ENCODE measurements around the gene LRRC74B.
"Not testable (repeated sequence)": the region's sequence is repeated elsewhere in the genome, so short reads cannot be mapped to it uniquely, and the experiment has no call there.

Gene LRRC74B

DNA sequence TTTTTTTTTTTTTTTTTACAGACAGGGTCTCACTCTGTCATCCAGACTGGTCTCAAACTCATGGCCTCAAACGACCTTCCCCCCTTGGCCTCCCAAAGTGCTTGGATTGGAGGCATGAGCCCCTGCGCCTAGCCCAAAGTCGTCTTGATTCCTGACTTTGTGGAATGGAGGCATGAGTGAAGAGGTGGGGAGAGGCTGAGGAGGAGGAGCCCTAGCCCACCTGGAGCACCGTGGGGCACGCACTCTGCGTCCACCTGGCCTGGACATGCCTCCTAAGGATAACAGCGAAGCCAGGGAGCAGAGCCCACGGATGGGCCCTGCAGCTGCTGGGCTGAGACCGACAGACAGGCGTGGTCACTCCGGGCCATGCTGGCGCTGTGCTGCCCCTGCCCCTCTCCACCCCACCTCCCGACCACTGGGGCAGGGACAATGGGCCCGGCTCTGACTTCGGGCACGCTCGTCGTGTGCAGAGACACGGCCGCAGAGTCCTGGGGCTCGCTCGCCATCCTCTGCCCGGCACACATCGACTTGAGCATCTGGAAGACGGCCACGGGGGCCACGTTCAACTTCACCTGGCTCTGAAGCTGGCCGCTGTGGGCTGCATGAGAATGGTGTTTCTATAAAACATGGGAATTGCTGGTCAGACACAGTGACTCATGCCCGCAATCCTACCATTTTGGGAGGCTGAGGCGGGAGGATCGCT, 34.8 kb downstream of the LRRC74B start:
- DNase-seq = no peak

DNA sequence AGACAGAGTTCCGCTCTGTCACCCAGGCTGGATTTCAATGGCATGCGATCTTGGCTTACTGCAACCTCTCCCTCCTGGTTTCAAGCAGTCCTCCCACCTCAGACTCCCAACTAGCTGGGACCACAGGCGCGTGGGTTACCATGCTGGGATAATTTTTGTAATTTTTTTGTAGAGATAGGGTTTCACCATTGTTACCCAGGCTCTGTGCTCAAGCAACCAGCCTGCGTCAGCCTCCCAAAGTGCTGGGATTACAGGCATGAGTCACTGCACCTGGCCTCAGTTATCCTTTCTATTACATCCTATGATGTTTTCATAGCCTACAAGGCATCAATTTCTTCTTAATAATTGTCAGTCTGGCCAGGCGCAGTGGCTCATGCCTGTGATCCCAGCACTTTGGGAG, 36.5 kb downstream of the LRRC74B start:
- DNase-seq = no peak

DNA sequence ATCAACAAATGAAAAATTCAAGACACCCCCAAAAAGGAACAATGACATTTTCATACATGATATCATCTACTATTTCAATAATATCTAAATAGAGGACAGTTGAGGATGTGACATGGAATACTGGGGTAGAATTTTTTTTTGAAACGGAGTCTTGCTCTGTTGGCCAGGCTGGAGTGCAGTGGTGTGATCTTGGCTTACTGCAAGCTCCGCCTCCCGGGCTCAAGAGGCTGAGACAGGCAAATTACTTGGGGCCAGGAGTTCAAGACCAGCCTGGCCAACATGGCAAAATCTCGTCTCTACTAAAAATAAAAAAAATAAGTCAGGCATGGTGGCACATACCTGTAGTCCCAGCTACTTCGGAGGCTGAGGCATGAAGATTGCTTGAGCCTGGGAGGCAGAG, 41.4 kb downstream of the LRRC74B start:
- no peak for DNase-seq

DNA sequence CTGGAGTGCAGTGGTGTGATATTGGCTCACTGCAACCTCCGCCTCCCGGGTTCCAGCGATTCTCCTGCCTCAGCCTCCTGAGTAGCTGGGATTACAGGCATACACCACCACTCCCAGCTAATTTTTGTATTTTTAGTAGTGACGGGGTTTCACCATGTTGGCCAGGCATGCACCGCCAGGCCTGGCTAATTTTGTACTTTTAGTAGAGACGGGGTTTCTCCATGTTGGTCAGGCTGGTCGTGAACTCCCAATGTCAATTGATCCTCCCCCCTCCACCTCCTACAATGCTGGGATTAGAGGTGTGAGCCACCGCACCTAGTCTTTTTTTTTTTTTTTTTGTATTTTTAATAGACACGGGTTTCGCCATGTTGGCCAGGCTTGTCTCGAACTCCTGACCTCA, 42.2 kb downstream of the LRRC74B start:
- not testable (repeated sequence) for DNase-seq

DNA sequence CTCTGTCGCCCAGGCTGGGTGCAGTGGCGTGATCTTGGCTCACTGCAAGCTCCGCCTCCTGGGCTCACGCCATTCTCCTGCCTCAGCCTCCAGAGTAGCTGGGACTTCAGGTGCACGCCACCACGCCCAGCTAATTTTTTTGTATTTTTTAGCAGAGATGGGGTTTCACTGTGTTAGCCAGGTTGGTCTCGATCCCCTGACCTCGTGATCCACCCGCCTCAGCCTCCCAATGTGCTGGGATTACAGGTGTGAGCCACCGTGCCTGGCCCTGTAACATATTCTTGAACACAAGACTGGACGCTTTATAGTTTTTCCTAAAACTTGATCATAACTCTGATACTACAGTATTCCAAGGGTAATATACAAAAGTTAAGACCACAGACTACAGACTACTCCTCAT, 45.5 kb downstream of the LRRC74B start:
- DNase-seq = not testable (repeated sequence)

DNA sequence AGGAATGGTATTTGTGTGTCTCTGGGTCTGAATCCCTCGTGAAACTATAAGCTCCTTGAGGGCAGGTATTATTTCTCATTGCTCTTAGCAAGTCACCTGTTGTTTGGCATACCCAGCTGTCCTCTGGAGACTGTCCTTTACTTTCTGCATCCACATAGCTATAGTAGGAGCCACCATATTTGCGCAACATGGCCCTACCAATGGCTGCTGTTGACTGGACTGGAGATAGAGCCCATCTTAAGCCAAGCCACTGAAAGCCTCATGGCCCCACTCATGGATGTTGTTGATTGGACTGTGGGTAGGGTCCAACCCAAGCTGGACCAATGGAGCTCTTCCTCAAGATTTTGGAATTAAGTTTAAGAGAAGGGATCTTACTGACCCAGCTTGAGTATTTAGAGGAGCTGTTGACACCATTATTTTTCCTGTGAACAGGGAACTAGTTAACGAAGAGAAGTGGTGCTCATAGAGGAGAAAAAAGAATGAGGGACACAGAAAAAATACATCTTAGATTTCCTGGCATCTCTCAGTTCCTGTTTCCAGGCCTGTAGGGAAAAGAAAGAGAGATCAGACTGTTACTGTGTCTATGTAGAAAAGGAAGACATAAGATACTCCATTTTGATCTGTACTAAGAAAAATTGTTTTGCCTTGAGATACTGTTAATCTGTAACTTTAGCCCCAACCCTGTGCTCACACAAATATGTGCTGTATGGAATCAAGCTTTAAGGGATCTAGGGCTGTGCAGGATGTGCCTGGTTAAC, 47.2 kb downstream of the LRRC74B start:
- DNase-seq = no peak

DNA sequence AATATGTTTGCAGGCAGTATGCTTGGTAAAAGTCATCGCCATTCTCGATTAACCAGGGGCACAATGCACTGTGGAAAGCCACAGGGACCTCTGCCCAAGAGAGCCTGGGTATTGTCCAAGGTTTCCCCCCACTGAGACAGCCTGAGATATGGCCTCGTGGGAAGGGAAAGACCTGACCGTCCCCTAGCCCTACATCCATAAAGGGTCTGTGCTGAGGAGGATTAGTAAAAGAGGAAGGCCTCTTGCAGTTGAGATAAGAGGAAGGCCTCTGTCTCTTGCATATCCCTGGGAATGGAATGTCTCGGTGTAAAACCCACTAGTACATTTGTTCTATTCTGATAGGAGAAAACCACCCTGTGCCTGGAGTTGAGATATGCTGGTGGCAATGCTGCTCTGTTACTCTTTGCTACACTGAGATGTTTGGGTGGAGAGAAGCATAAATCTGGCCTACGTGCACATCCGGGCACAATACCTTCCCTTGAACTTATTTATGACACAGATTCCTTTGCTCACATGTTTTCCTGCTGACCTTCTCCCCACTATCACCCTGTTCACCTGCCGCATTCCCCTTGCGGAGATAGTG, 47.9 kb downstream of the LRRC74B start:
- DNase-seq = not testable (repeated sequence)

DNA sequence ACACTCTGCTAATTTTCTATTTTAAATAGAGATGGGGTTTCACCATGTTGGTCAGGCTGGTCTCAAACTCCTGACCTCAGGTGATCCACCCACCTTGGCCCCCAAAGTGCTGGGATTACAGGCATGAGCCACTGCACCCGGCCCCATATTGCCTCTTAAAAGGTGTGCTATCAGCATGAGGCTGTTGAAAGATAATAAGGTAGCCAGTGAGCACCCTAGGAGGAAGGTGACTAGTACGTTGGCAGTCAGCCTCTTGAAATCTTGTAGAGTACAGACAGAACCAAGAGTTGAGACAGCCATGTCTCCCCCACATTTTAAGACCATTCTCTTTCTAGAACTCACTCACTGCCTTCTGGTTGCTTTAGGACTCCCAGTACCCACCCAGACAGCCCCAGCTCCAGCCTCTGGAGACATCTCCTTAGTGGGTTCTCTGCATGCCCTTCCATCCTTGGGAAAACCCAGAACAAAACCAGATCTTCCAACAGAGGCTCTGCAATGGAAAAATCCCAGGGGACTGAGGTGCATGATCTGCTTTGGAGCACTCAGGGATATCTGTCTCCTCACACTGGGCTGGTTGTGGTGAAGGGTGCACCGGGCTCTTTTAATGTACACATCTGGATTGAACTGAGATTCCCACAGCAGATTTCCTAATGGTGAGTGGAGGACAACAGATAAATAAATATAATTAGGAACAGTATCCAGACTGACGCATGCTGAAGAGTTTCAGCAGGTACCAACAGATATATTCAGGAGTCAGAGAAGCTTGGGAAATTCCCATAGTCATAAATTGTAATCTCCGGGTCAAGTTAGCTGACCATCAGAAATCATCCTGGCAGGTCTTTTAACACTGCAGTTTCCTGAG, 49.4 kb downstream of the LRRC74B start:
- no peak for DNase-seq

DNA sequence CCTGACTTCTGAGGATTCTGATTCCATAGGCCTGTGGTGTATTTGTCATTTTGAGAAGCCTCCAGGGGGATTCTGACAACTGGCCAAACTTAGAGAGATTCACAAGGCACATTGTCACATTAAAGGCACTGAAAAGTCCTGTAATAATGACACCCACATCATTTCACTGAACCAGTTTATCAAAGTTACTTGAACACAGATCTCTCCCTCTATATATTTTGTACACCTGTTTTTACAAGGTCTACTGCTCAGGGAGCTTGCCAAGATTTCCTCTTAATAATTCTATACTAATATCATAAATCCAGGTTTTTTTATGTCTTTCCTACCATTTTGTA, 50.0 kb downstream of the LRRC74B start:
- no peak for DNase-seq

DNA sequence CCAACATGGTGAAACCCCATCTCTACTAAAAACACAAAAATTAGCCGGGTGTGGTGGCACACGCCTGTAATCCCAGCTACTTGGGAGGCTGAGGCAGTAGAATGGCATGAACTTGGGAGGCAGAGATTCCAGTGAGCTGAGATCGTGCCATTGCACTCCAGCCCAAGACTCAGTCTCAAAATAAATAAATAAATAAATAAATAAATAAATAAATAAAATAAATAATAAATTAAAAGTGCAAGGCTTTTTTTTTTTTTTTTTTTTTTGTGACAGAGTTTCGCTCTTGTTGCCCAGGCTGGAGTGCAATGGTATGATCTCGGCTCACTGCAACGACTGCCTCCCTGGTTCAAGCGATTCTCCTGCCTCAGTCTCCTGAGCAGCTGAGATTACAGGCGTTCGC, 51.1 kb downstream of the LRRC74B start:
- not testable (repeated sequence) for DNase-seq

DNA sequence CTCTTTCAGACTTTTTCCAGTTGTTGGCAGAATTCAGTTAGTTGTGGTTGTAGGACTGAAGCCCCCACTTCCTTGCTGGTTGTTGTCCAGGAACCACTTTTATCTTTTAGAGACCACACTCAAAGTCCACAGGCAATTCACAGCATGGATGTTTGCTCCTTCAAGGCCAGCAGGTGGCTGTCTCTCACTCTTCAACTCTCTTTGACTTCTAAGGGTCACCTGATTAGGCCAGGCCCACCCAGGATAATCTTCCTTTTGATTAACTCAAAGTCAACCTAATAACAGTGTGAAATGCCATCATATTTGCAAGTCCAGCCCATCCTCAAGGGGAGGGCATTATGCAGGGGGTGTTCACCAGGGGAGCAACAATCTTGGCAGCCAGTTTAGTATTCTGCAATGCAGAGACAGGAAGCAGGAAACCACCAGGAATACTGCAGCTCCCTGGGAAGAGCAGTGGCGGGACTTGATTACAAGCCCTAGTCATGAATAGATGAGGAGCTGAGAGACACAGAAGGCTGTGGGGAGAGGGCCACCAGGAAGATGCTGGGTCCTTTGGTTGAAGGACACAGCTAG, 52.4 kb downstream of the LRRC74B start:
- no peak for DNase-seq

DNA sequence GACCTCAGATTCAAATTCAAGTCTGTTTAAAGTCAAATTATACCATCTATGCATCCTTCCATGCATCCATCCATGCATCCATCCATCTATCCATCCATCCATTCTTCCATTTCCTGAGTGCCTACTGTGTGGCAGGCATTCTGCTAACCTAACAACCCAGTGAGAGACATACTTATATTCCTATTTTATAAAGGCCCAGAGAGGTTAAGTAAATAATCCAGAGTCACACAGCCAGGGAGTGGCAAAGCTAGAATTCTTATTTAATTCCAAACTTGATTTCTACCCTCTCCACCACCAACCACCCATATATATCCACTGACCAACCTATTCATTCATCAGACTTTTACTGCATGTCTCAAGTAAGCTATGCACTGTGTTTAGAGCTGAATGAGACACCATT, 53.8 kb downstream of the LRRC74B start:
- no peak for DNase-seq

DNA sequence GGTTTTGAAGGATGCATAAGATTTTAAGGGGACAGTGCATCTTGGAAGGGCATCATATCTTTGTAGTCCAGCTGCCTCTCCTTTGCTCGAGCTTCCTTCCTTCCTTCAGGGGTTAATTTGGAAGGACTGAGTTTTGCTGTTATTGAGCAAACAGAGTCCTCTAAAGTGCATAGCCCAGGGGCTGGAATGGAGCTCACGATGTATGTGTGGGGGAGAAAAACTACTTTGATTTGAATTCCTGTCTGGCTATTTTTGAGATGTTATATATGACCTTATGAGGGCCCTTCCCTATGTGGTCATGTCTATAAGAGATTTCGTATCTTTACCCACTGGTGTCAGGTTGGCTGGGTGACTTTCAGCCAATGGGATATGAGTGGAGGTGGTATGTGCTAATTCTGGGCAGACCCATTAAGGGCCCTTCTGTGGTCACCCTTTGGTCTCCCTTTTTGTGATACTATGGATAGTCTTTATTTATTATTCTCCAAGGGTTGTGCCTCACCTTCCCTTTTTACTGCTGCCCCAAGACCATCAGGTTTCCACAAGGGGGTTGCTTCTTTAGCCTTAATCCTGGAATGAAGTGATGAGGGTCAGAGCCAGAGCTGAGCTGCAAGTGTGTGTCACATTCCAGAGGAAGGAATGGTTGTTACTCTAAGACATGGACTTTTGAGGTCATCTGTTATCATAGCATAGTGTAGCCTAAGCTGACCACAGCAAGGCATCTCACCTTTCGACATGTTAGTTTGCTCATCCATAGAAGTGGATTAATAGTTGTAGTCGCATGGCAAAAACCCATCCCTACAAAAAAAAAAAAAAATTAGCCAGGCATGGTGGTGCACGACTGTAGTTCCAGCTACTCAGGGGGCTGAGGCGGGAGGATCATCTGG, 54.6 kb downstream of the LRRC74B start:
- no peak for DNase-seq

DNA sequence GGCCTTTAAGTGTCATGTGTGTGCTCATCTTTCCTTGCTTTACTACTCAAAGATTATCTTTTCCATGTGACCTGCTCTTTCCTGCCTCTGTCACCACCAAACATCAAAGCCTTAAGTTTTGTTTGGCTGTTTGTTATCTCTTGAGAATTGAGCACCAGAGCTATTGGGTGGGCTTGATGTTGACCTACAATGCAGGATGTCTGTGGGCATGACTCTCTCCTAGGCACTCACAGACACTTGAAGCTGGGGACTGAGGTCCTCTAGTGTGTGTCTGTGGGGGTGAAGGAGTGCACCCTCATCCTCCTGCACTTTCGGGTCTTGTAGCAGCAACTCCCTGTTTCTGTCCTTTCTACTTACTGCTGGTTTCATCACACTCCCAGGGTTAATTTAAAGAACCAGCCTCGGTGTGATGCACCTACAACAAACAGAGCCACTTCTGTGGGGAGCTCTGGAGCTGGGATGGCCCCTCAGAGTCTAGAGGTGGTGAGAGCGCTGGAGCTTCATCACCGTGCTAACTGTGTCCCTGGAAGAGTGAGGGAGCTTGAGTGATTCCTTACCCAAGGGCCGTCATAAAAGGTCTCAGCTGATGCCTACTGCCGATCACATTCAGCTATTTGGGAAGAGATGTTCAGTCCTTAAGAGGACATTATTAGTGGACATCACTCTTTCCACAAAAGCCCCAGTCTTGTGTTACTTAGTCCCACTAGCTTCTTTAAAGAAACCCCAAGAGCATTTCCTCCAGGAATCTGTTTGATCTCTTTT, 56.3 kb downstream of the LRRC74B start:
- DNase-seq = no peak

DNA sequence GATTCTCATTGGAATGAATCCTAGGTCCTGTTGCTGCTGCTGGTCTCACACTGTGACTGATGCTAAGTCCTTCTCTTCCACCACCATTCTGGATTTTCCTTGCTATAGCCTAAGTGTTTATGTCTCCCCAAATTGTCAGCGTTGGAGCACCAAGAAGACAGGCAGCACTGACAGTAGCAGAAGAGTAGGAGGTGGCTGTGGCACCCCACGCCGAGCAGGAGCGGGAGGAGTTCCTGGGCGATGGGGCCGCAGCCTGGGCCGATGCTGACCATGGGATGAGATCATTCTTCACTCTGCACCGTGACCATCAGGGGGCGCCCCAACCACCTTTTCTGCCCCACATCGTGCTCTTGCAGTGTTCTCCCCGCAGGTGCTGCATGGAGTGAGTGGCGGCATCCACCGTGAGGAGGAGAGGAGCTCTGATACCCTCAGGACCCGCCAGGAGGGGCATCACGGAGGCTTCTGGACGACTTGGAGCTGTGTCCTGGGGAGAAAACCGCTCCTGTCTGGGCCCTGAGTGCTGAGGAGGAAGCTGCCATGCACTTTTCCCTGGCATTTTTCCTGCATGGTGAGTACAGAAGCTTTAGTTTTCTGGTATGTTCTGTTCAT, 57.0 kb downstream of the LRRC74B start:
- peak; percentile 72 for DNase-seq

DNA sequence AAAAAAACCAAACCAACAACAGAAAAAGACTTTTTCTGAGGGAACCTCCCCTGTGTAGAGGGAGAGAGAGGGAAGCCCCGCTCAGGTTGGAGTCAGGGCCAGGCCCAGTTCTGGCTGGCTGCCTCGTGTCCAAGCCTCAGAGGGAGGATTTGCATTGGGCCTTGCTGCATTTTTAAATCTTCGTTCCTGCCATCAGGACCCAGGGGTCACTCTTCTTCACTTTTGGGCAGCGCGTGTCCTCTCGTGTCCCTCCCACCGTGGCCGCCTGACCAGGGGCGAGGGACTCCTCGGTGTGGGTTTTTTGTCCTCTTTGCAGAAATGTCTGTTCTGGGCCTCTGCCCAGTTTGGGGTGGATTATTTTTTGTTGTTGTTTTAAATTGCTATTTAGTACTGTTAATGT, 57.9 kb downstream of the LRRC74B start:
- DNase-seq = no peak

DNA sequence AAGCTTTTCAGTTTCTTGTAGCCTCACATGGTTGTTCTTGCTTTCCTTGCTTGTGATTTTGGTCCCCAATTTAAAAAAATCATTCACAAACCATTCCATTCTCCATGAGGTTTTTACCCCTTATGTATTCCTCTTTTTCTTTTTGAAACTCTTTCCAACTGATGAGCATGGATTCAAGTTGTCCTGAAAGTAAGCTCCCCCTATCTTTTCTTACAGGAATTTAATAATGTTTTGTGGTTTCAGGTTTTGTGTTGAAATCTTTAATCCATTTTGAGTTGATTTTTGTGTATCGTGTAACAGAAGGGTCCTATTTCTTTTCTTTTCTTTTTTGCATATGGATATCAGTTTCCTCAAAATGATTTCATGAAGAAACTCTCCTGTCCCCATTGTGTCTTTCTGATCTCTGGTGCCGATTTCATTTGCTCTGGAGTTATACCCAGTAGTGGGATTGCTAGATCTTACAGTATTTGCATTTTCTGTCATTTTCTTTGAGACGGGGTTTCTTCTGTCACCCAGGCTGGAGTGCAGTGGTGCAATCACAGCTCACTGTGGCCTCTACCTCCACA, 58.5 kb downstream of the LRRC74B start:
- no peak for DNase-seq

DNA sequence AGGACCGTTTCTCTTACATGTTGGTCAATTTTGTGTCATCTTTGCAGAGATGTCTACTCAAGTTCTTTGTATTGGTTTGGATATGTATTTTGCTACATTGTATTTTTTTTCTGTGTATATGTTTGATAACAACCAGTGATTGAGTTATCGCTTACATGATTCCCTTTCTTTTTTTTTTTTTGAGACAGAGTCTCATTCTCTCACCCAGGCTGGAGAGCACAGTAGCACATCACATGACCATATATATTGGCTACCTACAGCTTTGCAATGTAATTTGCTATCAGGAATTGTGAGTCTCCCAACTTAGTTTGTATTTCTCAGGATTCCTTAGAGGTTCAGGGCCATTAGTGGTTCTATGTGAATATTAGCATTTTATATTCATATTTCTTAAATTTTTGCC, 59.5 kb downstream of the LRRC74B start:
- no peak for DNase-seq

DNA sequence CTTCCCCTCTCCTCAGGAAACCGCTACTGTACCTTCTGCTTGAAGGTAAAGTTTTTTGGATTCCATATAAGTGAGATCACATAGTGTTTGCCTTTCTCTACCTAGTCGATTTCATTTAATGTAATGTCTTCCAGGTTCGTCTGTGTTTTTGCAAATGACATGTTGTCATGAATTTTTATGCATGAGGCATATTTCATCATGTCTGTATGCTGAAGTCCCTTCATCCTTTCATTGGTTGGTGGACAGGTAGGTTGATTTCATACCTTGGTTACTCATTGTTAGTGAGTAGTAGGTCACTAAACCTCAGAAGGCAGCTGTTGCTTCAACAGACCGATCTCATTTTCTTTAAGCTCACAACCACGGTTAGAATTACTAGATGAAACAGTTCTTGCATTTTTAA, 60.3 kb downstream of the LRRC74B start:
- no peak for DNase-seq

DNA sequence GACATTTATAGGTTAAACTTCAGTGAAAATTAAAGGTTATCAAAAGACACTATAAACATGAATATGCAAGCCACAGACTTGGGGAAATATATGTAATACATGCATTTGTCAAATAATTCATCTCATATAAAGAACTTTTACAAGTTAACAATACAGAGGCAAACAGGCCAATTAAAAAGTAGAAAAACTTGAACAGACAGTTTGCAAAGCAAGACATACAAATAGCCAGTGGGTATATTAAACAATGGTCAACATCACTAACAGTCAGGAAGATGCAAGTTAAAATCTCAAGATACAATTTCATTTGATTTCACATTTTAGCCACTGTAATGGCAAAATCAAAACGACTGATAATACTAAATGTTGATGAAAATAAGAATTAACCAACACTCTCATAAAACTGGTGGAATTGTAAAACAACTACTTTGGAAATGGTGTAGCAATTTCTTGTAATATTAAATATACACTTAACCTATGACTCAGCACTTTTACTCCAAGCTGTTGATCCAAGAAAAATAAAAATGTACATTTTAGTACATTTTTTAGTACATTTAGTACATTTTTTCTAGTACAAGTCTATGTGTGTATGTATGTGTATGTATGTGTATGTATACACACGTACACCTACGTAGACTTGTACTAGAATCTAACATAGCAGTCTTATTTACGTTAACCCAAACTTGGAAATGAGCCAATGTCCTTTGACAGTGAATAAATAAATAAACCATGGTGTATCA, 62.8 kb downstream of the LRRC74B start:
- no peak for DNase-seq

Measured in CD4-positive, alpha-beta T cell treated with Interleukin-12 subunit alpha and Interleukin-12 subunit beta, for 1 hour (primary cell).